GM18517 (cell line): ENCODE results near the gene CA10.

Source experiments
- ATAC-seq: cut with Tn5 transposase; IDR thresholded peaks from one replicate; pipeline ENCODE4 v1.9.1; 2021; ENCODE audit warnings: mild to moderate bottlenecking, moderate library complexity; ENCODE audit not compliant: unreplicated experiment

CA10 gene

DNA sequence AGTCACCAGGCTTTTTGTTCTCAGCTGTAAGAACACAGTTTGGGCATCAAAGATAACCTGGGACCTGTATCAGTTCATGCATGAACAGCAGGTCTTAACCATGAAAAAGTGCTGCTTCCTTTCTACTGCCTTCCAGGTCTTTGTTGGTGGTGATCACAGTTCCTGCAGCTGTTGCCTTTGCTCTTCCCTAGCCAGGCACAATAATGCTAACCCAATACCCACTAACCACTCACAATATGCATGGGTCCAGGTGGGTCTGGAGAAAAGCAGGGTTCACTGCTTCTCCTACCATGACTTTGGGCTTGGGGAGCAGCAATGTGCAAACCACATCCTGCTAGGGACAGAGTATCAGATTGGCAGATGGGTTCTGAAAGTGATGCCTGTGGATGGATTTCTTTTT is 501.3 kb downstream of the CA10 start:
- ATAC-seq = no peak

DNA sequence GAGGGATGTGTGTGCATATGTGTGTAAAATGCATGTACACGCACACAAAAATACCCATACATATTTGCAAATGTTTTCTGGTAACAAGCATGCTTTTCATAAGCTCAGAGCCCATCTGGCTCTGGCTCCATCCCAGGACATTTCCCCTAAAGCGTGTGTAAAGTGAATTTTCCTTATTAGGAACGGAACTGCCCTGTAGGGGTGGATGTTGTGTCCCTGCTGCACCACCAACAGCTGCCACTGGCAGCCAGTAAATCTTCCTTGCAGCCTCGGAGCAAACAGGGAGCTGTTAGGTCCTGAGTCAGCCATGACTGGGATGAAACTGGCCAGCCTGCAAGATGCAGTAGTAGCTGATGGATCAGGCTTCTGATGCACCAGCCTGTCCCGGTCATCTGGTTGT is 504.6 kb downstream of the CA10 start:
- ATAC-seq = no peak

DNA sequence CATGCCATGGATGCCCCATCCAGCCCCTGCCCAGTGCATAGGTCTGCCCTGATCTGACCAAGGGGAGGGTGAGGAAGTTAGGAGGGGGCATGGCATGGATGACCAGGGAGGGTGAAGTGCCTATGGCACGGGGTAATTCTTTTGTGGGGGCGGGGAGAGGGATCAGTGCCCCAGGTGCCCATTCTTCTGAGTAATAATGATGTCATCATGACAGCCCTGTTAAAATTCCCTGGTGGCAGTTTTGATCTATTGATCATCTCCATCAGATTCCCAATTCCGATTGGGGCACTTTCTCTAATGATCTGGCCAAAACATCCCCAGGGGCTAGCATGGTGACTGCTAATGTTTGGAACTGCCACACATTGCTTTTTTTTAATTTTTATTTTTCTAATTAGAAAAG is 506.0 kb downstream of the CA10 start:
- ATAC-seq = no peak

DNA sequence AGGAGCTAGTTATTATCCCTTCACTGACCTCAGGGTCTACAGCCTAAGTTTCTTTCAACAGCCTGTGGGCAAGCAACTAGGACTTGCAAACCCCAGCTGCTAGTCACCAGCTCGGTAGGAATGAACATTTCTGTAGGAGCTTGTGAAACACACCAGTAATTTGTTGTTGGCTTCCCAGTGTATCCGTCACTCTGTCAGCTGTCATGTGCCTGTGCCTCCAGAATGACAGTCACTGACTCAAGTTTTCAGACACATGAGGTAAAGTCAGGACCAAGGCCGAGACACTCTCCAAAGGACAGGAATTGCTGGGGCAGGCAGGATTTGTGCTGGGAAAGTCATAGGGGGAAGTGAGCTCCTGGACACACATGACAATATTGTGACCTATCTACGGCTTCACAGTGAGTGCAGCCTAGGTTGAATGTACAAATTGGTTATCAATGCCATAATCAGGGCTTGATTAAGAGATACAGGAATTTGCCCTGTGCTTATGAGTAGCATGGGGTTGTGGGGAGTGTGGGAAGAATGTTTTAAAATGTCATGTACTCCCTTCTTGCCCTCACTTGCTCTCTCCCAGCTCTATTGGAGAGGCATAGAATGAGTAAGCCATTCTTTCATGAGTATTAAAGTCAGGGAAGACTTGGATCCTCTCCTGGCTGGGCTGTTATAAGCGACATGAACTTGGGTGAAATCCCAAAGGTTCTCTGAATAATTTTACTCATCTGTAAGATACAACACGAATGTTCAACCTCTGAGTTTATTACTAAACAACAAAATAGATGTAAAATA is 506.8 kb downstream of the CA10 start:
- ATAC-seq = no peak

DNA sequence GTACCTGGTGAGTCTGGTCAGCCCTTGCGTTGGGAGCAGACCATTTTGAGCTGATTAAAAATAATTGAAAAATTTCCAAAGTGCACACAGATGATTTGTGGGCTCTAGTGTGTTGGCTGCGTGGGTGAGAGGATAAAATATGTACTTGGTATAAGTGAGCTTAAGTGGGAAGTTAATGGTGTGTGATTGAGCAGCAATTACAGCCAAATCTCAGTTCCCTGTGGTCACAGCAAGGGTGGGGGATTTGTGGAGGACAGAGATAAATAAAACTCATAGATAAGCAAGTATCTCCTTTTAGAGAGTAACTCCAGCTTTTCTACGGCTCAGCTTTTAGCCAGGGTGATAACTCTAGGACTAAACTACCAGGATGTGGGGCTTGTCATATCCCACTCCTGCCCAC is 507.7 kb downstream of the CA10 start:
- no peak for ATAC-seq

DNA sequence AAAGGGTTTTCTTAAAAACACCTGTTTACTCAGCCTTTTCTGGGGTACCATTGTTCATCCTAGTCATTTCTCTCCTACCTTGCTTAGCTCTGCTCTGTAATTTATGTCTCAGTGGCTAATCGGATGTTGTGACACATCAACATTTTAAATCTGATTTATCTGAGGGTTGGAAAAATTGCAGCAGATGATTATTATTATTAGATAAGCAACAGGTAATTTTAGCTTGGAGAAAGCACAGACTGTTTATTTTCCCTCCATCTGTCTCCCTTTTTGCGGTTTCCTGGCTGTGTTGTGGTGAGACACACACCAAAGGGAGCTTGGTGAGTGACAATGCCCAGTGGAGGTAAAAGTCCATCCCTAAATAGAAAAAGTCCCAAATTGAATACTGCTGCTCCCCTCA is 508.3 kb downstream of the CA10 start:
- no peak for ATAC-seq

DNA sequence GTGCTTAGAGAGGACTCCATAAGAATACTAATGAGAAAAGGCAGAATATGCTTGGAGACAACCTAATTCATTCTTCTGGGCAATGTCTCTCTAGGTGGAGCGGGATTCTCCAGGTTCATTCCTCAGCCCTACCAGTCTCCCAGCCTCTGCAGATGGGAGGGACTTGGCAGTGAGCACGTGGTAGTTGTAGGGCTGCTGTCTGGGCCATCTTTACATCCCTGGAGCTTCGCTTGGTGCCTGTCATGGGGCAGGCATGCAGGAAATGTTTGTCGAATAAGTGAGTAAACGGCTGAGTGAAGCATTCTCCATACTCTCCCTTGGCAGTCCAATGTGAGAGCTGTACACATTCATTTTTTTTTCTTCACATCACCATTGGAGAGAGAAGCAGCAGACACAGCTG is 510.7 kb downstream of the CA10 start:
- no peak for ATAC-seq

DNA sequence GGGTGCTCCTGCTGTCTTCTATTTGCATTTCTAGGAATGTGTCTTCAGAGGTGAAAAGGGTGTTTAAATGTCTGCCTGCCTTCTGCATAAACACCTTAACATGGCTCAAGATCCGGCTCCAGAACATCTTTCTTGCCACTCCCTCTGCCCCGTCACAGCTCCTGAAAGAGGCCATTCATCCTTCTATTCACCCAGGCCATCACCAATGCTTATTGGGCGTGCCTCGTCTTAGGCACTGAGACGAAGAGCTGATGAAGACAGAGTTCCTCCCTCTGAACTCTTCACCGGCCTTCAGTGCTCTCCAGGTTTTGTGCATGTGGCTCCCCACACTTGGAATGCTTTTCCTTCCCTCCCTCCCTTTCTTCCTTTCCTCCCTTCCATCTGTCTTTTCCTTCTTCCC is 511.4 kb downstream of the CA10 start:
- ATAC-seq = no peak

DNA sequence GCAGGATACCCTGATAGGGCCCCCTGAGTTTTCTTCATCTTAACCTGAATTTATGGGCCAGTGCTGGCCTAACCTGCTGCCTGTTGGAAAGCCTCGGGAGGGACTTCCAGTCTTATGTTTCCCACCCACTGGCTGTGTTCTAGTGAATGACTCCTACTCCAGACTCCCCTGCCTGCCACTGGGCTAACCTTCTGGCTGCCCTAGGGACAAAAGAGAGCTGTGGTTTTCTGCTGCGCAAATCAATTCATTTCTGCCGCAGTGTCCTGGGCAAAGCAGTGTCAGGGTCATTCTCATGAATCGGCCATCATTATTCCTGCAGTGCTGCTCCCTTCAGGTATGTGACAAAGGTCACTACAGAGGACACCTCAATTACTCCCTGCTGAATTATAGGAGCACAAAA is 512.0 kb downstream of the CA10 start:
- no peak for ATAC-seq

DNA sequence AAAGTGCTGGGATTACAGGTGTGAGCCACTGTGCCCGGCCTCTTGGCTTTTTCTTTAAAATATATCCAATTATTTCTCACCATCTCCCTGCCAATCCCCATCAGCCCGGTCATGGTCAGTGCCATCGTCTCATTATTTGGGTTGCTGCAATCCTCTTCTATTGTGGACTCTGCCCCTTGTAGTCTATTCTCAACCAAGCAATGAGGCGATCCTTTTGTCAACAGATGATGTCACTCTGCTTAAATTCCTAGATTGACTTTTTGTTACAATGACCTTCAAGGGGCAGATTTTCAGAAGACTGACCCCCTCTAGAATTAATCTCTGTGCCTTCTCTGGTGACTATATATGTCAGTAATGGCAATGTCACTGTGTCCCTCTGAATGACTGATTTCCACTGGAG is 513.5 kb downstream of the CA10 start:
- no peak for ATAC-seq

DNA sequence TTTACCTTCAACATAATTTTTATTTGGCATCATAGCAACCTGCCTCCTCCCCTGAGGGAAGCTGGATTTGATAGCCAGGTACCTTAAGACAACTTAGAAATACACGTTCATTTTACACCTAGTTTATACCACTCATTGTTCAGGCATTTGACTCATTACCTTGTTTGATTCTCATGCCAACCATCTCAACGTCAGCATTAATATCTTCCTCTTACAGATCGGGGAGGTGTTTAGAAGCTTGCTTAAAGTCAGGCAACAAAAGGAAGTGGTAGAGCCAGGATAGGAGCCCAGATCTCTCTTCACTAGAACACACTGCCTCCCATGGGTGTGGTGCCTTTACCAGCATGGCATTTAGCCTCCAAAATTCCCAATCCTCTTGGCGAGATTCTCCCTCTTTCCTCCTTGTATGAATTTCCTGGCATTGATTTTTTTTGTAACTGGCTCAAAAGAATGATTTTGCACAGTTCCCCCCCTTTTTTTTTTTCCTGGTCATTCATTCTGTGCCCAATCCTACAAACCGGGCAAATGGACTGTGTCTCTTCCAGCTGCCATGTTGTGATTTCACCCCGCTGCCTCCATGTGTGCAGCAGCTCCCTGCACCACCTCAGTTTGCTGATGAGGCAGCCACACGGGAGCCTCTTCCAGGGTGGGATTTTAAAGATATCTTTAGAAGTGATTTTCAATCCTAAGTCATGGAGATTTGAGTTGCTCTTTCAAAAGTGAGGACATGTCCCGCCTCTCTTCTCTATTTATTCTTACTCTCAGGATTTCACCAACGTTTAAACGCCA is 514.6 kb downstream of the CA10 start:
- ATAC-seq = no peak

DNA sequence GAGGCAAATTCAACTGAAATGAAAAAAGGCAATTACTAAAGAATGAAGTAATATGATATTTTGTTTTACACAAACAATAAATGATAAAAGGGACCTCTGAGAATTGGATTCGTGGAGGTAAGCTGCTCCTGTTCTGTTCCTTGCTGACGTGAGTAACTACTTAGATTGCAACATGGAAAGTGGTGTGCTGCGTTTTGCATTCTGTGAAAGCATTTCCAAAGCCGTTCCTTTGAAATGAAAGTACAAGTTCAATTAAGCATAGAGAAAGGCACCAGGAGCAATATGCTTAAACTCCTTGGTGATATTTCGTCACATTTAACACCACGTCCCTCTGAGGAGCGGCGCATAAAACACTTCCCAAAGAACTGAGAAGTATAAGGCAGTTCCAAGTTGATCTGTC is 516.5 kb downstream of the CA10 start:
- ATAC-seq = no peak

DNA sequence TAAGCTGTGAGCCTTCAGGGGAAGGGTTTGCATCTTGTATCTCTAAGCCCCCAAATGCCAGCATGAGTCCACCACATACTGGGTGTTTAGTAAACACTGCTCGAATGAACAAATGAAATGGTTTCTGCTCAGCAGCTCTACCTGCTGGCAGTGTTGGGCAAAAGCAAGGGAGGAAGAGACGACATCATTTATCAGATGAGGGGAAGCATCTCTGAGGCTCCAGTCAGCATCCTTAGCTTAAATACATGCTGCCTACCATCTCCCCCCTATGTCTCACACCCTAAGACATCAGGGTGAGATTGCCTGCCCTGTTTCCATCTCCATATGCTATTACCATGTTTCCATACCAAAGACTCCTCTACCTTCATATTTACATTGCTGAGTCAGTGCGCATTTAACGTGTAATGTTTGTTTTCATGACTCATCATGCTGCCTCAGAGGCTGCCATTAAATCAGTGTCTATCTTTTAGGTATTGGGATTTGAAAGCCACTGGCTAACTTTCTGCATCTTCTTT is 518.3 kb downstream of the CA10 start:
- no peak for ATAC-seq

DNA sequence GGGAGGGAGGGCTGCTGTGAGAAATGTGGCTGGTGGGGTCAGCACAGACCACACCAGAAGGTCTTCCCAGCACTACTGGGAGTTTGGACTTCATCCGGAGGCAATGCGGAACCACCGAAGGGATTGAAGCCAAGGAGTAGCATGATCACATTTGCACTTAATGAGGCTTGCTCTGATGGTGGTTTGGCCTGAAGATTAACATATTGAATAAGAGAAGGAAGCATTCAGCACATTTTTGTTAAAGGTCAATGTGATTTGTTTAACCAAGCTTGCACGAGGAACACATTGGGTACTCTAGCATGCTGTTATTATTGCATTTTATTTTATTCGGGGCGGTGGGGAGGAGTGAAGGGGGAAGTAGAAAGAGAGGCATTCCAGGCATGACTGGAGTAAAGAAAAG is 519.5 kb downstream of the CA10 start:
- no peak for ATAC-seq

DNA sequence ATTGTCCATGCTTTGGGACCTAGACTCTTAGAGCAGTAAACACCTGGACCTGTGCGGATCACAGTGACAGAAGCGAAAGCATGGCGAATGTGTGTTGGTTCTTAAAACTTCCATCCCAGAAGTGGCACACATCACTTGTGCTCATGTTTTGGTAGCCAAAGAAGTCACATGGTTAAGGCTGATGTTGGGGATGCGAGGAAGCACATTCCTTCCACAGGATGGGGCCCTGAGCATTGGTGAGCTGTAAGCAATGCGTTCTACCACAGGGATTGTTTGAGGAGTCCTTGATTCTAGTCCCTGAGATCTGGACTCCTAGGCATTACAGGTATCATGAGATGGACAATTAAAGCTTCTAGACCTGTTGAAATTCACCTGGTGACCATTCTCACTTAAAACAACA is 522.2 kb downstream of the CA10 start:
- ATAC-seq = no peak

DNA sequence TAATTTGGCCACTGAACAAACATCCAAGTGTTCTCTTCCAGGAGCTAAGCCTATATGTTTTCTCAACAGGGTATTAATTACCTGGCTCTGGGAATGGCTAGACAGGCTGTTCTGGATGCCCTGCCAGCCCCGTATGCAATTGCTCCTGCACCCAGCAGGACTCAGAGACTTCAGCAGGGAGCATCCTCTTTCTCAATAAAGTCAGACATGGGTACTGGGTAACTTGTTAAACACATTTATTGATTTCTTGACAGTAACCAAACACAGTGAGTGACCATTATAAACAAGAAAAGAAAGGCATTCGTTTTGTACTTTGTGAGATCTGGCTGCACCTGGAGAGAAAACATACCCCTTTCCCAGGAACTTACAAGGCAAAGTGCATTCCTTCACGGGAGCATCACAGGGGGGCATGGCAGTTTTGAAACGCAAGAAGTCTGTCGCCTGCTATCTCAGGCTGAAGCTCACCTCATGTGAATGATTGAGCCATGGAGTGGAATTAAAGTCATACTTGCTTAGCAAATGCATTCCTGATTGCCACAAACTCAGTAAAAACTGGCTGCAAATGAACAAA is 528.3 kb downstream of the CA10 start:
- no peak for ATAC-seq

DNA sequence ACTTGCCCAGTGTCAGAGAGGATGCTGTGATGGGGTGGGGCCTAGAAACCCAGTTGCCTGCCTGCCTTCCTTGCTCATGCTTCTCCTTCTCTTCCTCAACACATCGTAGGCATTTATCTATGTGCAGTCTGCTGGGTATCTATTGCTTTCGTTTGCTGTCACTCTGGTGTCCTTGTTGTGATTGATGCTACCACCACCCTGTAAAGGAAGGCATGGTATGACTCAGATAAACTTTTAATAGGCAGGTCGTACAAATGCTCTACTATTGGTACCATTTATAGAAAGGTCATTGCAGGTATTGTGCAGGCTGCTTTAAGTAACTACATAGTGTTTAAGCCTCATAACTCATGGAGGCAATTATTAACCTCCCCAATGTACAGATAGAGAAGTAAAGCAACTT is 529.3 kb downstream of the CA10 start:
- ATAC-seq = no peak

DNA sequence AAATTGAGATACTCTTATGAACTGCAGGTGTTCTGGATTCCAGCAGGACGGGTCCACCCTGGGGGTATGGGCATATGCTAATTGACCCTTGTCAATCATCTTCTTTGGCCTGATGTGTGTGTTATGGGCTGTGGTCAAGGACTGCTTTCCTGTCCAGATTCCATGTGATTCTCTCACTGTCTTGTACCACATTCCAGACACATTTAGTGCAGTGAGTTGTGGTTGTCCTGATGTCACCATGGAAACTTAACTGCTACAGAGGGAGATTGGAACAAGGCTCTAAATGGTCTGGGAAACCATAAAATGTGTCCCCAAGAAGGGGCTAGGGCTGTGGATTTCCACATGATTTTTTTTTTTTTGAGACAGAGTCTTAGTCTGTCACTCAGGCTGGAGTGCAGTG is 530.7 kb downstream of the CA10 start:
- ATAC-seq = no peak

DNA sequence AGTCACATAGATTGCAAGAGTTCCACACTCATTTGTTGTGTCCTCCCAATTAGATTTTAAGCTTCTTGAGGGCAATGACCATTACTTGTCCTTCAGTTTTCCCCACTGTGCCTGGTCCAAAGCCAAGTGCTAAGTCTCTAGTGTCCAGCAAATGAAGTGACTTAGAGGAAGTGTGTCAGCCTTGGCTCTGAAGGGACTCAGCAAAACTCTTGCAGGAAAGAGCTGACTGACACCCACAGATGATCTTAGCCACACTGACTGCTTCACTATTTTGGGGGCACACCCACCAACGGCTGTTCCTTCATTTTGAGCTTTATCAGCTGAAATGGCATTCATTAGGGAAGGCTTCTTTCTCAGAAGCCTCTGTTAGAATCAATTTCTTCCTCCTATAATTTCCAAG is 540.0 kb downstream of the CA10 start:
- ATAC-seq = no peak

DNA sequence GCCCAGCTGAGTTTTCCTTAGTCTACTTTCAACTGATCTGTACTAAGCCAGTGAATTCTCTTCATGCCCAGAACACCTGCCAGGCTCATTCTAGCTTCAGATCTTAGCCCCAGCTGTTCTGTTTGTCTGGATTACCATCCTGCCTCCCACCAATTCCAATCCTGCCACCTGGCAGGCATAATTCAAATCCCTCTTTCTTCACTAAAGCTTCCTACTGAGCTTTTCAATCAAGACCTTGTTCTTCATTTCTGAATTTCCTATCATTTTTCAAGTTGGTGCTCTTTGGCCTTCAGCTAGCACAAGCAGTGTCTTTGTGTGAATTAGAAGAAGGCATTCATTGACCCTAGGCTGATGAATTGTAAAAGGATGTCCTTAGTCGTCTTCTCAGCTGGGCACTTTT is 540.5 kb downstream of the CA10 start:
- ATAC-seq = no peak

DNA sequence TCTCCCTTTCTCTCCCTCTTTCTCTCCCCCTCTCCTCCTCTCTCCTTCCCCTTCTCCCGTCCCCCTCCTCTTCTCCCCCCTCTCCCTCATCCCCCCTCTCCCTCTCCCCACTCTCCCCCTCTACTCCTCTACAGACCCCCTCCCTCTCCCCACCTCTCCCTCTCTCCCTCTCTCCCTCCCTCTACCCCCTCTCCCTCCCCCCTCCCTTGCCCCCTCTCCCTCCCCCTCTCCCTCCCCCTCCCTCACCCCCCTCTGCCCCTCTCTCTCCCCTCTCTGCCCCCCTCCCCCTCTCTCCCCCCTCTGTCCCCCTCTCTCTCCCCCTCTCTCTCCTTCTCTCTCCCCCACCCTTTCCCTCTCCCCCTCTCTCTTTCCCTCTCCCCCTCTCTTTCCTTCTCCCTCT is 545.3 kb downstream of the CA10 start:
- no peak for ATAC-seq

DNA sequence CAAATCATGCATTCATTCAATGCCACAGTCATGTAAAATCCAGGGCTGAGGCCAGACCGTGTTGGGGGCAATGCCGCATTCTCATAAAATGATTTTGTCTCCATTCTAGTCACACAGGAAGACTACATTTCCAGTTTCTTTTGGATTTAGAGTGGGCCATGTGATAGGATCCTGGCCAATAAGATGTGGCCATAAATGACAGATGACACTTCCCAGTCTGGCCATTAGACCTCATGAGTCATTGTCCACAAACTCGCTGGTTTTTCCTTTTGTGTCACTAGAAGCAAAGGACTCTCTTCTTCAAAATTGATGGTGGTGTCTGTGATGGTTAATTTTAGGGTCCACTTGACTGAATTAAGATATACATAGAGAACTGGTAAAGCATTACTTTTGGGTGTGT is 545.8 kb downstream of the CA10 start:
- no peak for ATAC-seq
